ENCODE measurements around the gene DNAJC13.
A peak's percentile ranks its signal among the peaks of the same experiment; 100 is the strongest.

The DNAJC13 gene

GRCh38 chr3:132405188-132405587 lies 12.1 kb upstream of the DNAJC13 start:
- peak; percentile 22 for DNase-seq (ENCODE audit: low read depth)

DNA sequence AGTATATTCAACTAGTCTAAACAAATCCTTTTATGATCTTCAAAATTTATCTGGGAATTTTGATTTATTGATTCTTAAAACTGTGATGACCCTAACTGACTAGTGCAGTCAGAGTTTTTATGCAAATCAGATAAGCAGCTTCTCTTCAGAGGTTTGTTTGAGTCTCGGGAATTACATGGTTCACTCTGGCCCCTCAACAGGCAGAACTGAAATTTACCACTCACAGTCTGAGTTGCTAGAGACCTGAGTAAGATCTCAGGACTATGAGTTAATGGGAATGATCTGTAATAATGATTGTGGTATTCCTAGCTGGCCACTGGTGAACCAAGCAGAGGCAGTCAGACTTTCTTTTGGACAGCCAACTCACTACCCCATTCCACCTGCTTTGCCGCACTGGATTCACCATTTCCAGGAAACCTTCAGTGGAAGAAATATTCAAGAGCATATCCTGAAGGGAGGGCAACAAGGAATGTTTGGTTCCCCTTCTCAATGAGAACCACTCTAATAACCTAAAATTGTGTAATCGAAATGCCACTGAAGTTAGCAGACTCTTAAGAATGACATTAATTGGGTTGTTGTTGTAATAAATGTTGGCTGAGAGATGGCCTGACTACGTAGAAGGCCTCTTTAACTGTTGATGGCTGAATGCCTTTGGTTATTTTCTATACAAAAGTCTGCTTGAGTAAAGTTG lies 11.5 kb upstream of the DNAJC13 start:
- DNase-seq (ENCODE audit: low read depth) = no peak

DNA sequence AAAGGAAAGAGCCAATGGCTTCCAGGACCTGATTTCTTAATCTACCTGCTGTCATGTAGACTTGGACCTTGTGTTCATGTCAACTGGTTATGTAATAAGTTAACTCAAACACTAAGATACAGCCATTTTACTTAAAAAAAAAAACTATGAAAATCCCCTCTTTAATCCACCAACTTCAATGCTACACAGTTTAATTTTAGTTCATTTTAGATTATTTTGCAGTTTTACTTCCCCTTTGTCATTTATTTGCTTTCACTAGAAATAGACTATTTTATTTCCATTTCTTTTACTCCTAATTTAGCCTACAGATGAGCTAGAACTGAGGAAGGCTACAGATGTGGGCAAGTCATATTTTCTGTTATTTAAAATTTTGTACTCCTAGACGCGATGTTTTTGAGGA lies 10.7 kb upstream of the DNAJC13 start:
- DNase-seq (ENCODE audit: low read depth) = no peak

DNA sequence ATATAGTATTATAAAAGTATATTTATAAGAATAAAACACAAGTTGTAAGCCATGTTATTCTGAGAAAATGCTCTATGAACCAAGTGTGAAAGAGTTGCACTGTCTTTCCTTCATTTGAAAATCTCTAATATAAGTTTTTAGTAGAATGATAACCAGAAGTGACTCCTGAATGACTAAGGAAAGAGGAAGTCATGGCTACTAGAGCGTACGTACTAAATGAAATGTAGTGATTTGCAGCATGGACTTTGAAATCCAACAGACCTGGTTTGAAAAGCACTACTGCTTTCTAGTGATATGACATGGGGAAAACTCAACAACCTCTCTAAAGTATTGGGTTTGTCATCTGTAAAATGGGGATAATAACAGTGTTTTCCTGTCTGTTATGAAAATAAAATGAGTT lies 10.3 kb upstream of the DNAJC13 start:
- no peak for DNase-seq (ENCODE audit: low read depth)

- DNase-seq (ENCODE audit: low read depth) = no peak
These were observed 2.5 kb upstream of the DNAJC13 start for GRCh38 chr3:132414841-132415240.

DNA sequence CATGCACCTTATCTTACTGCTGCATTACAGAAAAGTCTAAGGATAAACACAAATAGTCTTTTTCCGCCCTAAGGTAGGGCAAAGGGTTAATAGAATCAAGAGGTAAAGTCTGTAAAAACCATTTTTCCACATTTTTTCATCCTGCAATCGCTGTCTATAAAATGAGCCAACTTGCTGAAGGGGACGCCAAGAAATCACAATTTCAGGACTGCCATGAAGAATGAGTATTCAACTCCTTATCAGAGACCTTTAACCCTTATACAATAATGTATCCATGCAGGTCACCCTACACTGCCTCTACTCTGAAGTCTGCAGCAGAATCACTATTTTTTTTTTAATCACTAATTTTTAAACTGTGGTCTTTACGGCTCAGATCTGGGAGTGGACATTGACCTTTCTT lies 1.1 kb upstream of the DNAJC13 start:
- DNase-seq (ENCODE audit: low read depth) = no peak

GRCh38 chr3:132417695-132418411 lies 551 bp downstream of the DNAJC13 start:
- peak; percentile 12 for DNase-seq (ENCODE audit: low read depth)

DNA sequence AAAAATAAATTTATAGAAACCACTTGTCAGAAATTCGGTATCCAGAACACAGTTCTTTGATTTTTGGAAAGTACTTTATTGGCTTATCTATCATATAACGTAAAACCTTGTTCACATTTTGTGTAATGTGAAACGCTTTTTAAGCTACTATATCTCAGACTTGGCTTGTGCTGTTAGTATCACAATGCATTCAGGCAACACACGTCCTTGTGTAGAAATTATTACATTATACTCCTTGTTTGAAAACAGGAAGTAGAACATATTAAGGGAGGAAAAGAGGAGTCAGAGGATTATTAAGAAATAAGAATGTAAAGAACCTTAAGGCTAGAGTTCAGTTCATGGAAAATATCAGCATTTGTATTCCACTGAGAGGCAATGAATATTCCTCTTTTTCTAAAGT lies 1.6 kb downstream of the DNAJC13 start:
- DNase-seq (ENCODE audit: low read depth) = no peak

- no peak for DNase-seq (ENCODE audit: low read depth)
These were observed 4.5 kb downstream of the DNAJC13 start for GRCh38 chr3:132421832-132422231.

DNA sequence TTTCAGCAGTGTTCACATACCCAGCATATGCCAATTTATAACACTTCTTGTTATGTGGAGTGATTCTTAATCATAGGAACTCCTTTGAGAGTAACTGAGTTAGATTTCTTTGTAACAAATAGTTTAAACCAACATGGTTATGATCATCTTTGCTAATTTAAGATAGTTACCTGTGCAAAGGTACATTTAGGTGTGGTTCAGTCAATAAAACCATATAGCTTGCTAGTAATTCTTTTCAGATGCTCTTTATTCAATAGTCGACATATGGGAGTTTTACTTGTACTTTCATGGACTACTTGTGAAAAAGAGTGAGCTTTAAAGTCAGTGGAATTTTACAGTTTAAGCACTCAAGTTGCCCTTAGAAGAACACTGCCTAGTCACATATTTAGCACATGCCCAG lies 5.2 kb downstream of the DNAJC13 start:
- DNase-seq (ENCODE audit: low read depth) = no peak

DNA sequence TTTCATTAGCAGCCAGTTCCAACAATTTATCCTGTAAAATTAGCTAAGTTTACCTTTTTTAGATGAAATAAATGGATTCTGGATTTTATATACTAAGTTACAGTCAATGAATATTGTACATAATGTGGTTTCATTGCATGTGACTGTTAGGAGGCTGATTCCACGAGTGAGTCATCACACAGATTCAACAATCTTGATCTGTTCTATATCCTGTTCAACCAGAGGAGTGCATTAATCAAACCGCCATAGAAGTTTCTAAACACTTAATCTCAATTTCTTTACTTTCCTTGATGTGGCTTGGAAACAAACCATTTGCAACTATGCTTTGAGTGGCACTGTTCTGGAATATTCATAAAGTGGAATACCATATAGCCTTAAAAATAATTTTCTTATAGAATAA lies 15.3 kb downstream of the DNAJC13 start:
- DNase-seq (ENCODE audit: low read depth) = peak; percentile 55

GRCh38 chr3:132433121-132433520 lies 15.8 kb downstream of the DNAJC13 start:
- DNase-seq (ENCODE audit: low read depth) = no peak

DNA sequence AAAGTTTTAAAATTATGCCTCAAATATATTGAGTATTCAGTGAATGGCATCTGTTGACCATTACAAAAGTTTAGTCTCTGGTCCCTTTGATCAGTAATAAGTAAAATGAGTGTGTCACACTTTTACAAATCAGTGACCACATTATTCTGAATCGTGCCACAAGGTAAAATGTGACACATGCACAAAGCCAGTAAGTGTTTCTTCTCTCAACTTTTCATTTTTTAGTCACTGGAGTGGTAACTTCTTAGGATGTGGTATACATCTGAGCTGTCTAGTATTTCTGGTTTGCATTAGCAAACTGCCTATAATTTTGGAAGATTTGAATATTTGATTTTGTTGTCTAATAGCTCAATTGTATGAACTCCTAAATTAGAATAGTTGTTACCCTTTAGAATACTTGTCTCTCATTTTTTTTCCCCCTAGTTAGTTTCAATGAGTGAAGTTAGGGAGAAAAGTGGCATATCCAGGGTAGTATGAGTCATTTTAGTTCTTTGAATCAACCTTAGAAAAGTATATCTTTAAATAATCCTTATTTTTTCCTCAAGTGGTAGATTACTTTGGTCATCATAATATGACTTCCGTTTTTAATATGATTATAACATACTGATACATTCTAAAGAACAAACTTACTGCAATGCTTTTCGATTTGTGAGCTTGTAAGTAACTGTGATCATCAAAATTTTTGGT lies 18.1 kb downstream of the DNAJC13 start:
- DNase-seq (ENCODE audit: low read depth) = no peak

GRCh38 chr3:132435911-132436425 lies 18.7 kb downstream of the DNAJC13 start:
- no peak for DNase-seq (ENCODE audit: low read depth)

GRCh38 chr3:132443421-132443820 lies 26.1 kb downstream of the DNAJC13 start:
- DNase-seq (ENCODE audit: low read depth) = no peak

DNA sequence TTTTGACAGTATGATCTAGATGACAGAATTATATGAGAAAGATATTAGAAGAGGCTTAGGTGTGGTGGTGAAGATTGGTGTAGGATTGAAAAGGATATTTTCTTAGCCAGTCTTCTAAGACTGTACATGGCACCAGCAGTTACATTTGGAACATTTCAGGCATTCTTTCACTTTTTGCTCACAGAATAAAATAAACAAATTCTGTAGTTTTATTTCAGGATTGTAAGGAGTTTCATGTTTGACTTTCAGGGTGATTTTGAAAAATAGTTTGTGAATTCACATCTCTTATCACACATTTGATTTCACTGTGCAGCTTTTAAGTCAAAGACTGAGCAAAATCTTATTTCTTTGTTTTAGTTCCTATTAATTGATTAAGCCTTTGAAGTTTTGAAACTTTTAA lies 27.1 kb downstream of the DNAJC13 start:
- DNase-seq (ENCODE audit: low read depth) = no peak

DNA sequence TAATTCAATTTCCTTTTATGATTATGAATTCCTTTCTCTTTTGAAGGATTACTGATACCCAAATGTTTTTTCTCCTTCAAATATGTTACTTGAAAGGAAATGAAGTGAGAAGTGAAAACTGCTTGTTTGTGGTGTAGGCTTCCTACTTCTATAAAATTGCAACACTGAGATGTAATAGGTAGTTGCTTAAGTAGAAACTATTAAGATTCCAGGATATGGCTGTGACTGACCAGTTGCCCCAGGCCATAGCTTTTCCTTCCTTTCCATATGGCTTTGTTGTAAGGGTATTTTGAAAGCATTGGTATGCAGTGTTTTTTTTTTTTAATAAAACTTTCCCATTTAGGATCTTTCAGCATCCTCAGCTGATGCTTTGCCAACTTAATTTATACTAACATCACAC lies 28.5 kb downstream of the DNAJC13 start:
- DNase-seq (ENCODE audit: low read depth) = no peak

DNA sequence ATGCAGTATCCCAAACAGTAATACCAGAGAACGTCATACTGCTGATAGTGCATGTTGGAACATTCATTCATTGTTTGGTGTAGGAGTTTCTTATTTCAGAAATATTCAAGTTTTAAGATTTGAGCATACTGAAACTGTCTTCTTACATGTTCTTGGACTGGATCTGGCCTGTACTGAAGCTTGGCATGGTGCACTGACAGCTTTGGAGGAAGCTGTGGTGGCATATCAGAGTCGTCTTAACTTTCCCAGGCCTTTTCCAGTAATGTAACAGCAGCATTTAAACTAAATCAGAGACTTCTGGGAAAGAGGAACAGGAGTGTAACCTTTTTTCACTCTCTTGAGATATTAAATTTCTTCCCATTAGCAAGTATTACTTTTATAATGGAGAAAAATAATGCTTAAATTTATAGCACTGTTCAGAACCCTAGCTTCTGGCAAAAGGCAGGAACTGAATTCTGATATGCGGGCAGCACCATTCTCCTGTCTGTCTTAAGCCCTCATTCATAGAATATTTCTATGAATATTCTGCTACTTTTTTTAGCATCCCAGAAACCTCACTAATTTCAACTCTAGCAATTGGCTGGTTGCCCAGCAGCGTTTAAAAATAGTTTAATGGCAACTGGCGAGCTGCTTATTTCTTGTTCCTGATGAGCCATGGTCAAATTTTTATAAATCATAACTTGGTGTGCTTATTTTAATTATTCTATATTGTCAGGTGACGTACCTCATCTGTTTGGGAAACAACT lies 31.1 kb downstream of the DNAJC13 start:
- DNase-seq (ENCODE audit: low read depth) = peak; percentile 16

DNA sequence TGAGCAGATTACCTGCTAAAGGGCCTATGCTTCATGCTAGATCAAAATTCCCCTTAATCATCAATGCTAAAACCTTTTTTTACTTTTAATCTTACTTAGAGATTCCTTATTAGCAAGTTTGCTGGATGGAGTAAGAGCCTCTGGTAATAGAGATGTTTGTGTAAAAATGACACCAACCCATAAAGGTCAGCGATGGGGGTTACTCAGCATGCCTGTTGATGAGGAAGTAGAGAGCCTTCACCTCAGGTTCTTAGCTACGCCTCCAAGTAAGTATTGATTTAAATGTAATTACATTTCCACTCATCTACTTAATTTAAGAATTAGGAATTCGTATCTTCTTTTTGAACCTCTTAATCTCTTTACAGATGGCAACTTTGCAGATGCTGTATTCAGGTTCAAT lies 38.8 kb downstream of the DNAJC13 start:
- DNase-seq (ENCODE audit: low read depth) = no peak

GRCh38 chr3:132456571-132456970 lies 39.3 kb downstream of the DNAJC13 start:
- no peak for DNase-seq (ENCODE audit: low read depth)

GRCh38 chr3:132457286-132457685 lies 40.0 kb downstream of the DNAJC13 start:
- no peak for DNase-seq (ENCODE audit: low read depth)

DNA sequence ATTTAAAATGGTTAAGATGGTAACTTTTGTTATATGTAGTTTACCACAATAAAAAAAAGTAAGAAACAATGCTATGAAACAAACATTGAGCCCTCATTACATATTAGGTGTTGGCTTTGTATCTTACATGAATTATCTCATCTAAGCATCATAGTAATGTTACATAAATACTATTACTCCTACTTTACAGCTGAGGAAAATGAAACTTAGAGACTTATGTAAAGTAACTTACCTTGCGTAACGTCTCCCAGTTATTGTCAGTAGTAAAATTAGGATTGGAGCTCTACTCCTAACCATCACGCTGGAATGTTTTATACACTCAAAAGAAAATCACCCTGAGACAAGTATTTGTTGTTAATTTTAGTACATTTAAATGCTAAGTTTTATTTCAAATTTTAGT lies 42.2 kb downstream of the DNAJC13 start:
- no peak for DNase-seq (ENCODE audit: low read depth)
